ENCODE results near the gene LIN54. TPM values are rescaled to one million over a fixed set of nuclear protein-coding genes. Genes with fewer than 3 reads are reported as not detected.

LIN54 gene
- total and polyA plus RNA-seq, 4 experiments from 2014 or later: 7.6 to 21.7 (median 15.5) TPM

DNA sequence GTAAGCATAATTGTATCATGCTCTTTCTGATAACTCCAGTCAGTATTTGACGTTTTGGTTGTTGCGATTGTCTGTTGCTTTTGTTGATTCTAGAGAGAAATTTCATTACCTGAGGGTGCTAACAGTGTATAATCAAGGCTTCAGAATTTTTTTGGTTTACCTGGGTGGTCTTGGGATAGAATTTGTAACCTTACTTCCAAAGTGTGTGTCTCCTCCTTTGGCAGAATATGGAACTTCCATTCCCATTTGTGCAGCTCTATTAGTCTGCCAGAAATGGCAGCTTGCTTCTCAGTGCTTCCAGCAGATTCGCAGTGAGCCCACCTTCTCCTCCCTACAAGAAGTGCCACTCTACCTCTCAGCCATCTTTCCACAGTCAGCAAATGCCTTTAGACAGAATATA, 29.6 kb upstream of the LIN54 start:
- no peak overlapping the region for H3K4me3 ChIP-seq (ENCODE audit: low read length in 2 of 2)
- Mint-ChIP-seq H3K4me3 (peak overlapping the region in 1 of 8 donors; percentile 14), H3K9me3 (no peaks in the 10 kb centered on the region), H3K36me3 (peaks cover 6 to 7% of the 10 kb centered on the region in 2 donors), H3K4me1 (peaks cover 26 to 46% (median 35%) of the 10 kb centered on the region in 4 donors), H3K27me3 (no peaks in the 10 kb centered on the region), H3K27ac (peak overlapping the region in 2 of 7 donors; percentile 16 to 37)
- POLR2A ChIA-PET (ENCODE audit: partially characterized antibody): interaction anchor here (1.3 kb wide), 1 partner anchor 149 kb away, joined by 4 read pairs; the partner anchor contains the start of gene SEC31A
- CTCF ChIA-PET (ENCODE audit: partially characterized antibody): interaction anchor here (1.1 kb wide), 1 partner anchor 75 kb away, joined by 3 read pairs; no protein-coding TSS in a partner anchor
- H3K9me3 ChIP-seq (ENCODE audit: control insufficient read depth in 1 of 2, low read length in 2 of 2): no peaks in the 10 kb centered on the region
- H3K27me3 ChIP-seq (ENCODE audit: insufficient read depth, low read length): no peaks in the 10 kb centered on the region
- no peak overlapping the region for H3K27ac ChIP-seq (ENCODE audit: low read depth, low read length)
- no peaks in the 10 kb centered on the region for H3K36me3 ChIP-seq (ENCODE audit: insufficient read depth, low read length)
- H3K4me1 ChIP-seq (ENCODE audit: insufficient read depth, low read length): peaks cover 38% of the 10 kb centered on the region
- no peak for DNase-seq
- intact Hi-C loops (cut with micrococcal nuclease): no loop called here

- peak overlapping the region in 3 of 7 donors; percentile 27 to 45 (median 40) for H3K27ac Mint-ChIP-seq
- Histone ChIP-seq H3K4me3 (ENCODE audit: low read length in 2 of 2) (no peak overlapping the region), H3K36me3 (ENCODE audit: insufficient read depth, low read length) (no peaks in the 10 kb centered on the region), H3K27ac (ENCODE audit: low read depth, low read length) (no peak overlapping the region), H3K4me1 (ENCODE audit: insufficient read depth, low read length) (peaks cover 33% of the 10 kb centered on the region), H3K27me3 (ENCODE audit: insufficient read depth, low read length) (no peaks in the 10 kb centered on the region), H3K9me3 (ENCODE audit: control insufficient read depth in 1 of 2, low read length in 2 of 2) (no peaks in the 10 kb centered on the region)
- DNase-seq: no peak
- intact Hi-C loops (cut with micrococcal nuclease): no loop called here
- H3K4me3 Mint-ChIP-seq: peak overlapping the region in 7 of 8 donors; percentile 9 to 100 (median 51)
- peaks cover 24 to 51% (median 34%) of the 10 kb centered on the region in 4 donors for H3K4me1 Mint-ChIP-seq
- H3K27me3 Mint-ChIP-seq: no peaks in the 10 kb centered on the region
- peaks cover 0 to 2% (median 0%) of the 10 kb centered on the region in 8 donors for H3K9me3 Mint-ChIP-seq
- peaks cover 6 to 15% of the 10 kb centered on the region in 2 donors for H3K36me3 Mint-ChIP-seq
- POLR2A ChIA-PET (ENCODE audit: partially characterized antibody): interaction anchor here (1.0 to 3.8 kb wide), 4 partner anchors 21 to 663 kb away, joined by 3 to 120 read pairs (median 6); partner anchors contain the start of genes COQ2, HNRNPD and LIN54
- CTCF ChIA-PET (ENCODE audit: partially characterized antibody): interaction anchor here (0.9 to 2.0 kb wide), 7 partner anchors 18 to 246 kb away, joined by 3 to 8 read pairs (median 4); no protein-coding TSS in a partner anchor
Observed at GRCh38 chr4:83036991-83037665, 26.5 kb upstream of the LIN54 start.

GRCh38 chr4:83034630-83035494, 24.2 kb upstream of the LIN54 start, which contains the start of gene COPS4:
TSS of gene COPS4 (plus strand) at chr4:83035183. CDS start at chr4:83035225, 42 bp downstream.
- H3K4me3 Mint-ChIP-seq: peak within 1 kb of the TSS; percentile 98 to 100 (median 100)
- Histone ChIP-seq H3K27ac (ENCODE audit: low read depth, low read length) (peak within 1 kb of the TSS; percentile 85), H3K36me3 (ENCODE audit: insufficient read depth, low read length) (no peaks in the 10 kb centered on the region), H3K9me3 (ENCODE audit: control insufficient read depth in 1 of 2, low read length in 2 of 2) (no peaks in the 10 kb centered on the region), H3K27me3 (ENCODE audit: insufficient read depth, low read length) (no peaks in the 10 kb centered on the region), H3K4me3 (ENCODE audit: low read length in 2 of 2) (peak within 1 kb of the TSS; percentile 76 to 84), H3K4me1 (ENCODE audit: insufficient read depth, low read length) (peaks cover 25% of the 10 kb centered on the region)
- peaks cover under 1 to 12% of the 10 kb centered on the region in 2 donors for H3K36me3 Mint-ChIP-seq
- H3K27ac Mint-ChIP-seq: peak within 1 kb of the TSS; percentile 94 to 100 (median 99)
- ChIA-PET POLR2A (ENCODE audit: partially characterized antibody) (interaction anchor here (0.6 to 3.8 kb wide), 33 partner anchors 18 to 750 kb away, joined by 3 to 120 read pairs (median 4); partner anchors contain the start of genes ABRAXAS1, COQ2, HELQ and HNRNPD), CTCF (ENCODE audit: partially characterized antibody) (interaction anchor here (0.7 to 1.4 kb wide), 24 partner anchors 10 to 421 kb away, joined by 3 to 24 read pairs (median 4); partner anchors contain the start of genes COQ2, HELQ, HPSE and LIN54)
- intact Hi-C loops (cut with micrococcal nuclease): loop anchor here (1.0 to 2.0 kb wide), 6 partner anchors 22 to 661 kb away; partner anchors contain the start of genes COQ2, HELQ, SEC31A and THAP9
- peaks cover 0 to 2% (median 0%) of the 10 kb centered on the region in 8 donors for H3K9me3 Mint-ChIP-seq
- peak; percentile 93 to 99 (median 98) for DNase-seq
- no peaks in the 10 kb centered on the region for H3K27me3 Mint-ChIP-seq
- peaks cover 15 to 41% (median 25%) of the 10 kb centered on the region in 4 donors for H3K4me1 Mint-ChIP-seq

GRCh38 chr4:83029688-83030087, 19.1 kb upstream of the LIN54 start:
- peaks cover 0 to 6% (median 3%) of the 10 kb centered on the region in 8 donors for H3K9me3 Mint-ChIP-seq
- H3K4me3 ChIP-seq (ENCODE audit: low read length in 2 of 2): no peak overlapping the region
- no peak overlapping the region for H3K4me3 Mint-ChIP-seq
- no peaks in the 10 kb centered on the region for H3K9me3 ChIP-seq (ENCODE audit: control insufficient read depth in 1 of 2, low read length in 2 of 2)
- CTCF ChIA-PET (ENCODE audit: partially characterized antibody): no interaction called here
- intact Hi-C loops (cut with micrococcal nuclease): no loop called here
- H3K27me3 Mint-ChIP-seq: peaks cover 2 to 8% of the 10 kb centered on the region in 2 donors
- H3K4me1 Mint-ChIP-seq: peaks cover 0 to 4% (median 1%) of the 10 kb centered on the region in 4 donors
- H3K27ac ChIP-seq (ENCODE audit: low read depth, low read length): no peak overlapping the region
- H3K27me3 ChIP-seq (ENCODE audit: insufficient read depth, low read length): no peaks in the 10 kb centered on the region
- no peak overlapping the region for H3K27ac Mint-ChIP-seq
- no peak for DNase-seq
- no peaks in the 10 kb centered on the region for H3K4me1 ChIP-seq (ENCODE audit: insufficient read depth, low read length)
- H3K36me3 Mint-ChIP-seq: peaks cover 3 to 5% of the 10 kb centered on the region in 2 donors
- POLR2A ChIA-PET (ENCODE audit: partially characterized antibody): no interaction called here
- H3K36me3 ChIP-seq (ENCODE audit: insufficient read depth, low read length): no peaks in the 10 kb centered on the region

- no peaks in the 10 kb centered on the region for H3K9me3 ChIP-seq (ENCODE audit: control insufficient read depth in 1 of 2, low read length in 2 of 2)
- DNase-seq: no peak
- ChIA-PET CTCF (ENCODE audit: partially characterized antibody) (no interaction called here), POLR2A (ENCODE audit: partially characterized antibody) (no interaction called here)
- no peaks in the 10 kb centered on the region for H3K4me1 ChIP-seq (ENCODE audit: insufficient read depth, low read length)
- no peak overlapping the region for H3K27ac ChIP-seq (ENCODE audit: low read depth, low read length)
- no peaks in the 10 kb centered on the region for H3K4me1 Mint-ChIP-seq
- H3K36me3 ChIP-seq (ENCODE audit: insufficient read depth, low read length): no peaks in the 10 kb centered on the region
- intact Hi-C loops (cut with micrococcal nuclease): no loop called here
- peaks cover 0 to 5% of the 10 kb centered on the region in 2 donors for H3K36me3 Mint-ChIP-seq
- no peak overlapping the region for H3K27ac Mint-ChIP-seq
- H3K4me3 ChIP-seq (ENCODE audit: low read length in 2 of 2): no peak overlapping the region
- H3K27me3 ChIP-seq (ENCODE audit: insufficient read depth, low read length): no peaks in the 10 kb centered on the region
- H3K27me3 Mint-ChIP-seq: peaks cover 2 to 11% of the 10 kb centered on the region in 2 donors
- H3K4me3 Mint-ChIP-seq: no peak overlapping the region
- peaks cover 0 to 8% (median 5%) of the 10 kb centered on the region in 8 donors for H3K9me3 Mint-ChIP-seq
Observed at GRCh38 chr4:83028976-83029375, 18.4 kb upstream of the LIN54 start.

DNA sequence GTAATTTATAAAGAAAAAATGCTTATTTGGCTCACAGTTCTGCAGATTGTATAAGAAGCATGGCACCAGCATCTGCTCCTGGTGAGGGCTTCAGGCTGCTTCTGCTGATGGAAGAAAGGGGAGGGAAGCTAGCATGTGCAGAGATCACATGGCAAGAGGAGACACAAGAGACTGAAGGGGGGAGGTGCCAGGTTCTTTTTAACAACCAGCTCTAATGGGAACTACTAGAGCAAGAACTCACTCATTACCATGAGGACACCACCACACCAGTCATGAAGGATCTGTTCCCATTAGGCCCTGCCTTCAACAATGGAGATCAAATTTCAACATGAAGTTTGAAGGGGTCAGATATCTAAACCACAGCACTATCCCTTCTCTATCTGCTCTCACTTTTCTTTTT, 14.9 kb upstream of the LIN54 start:
- H3K36me3 ChIP-seq (ENCODE audit: insufficient read depth, low read length): no peaks in the 10 kb centered on the region
- Mint-ChIP-seq H3K27me3 (peaks cover 2 to 11% of the 10 kb centered on the region in 2 donors), H3K4me1 (no peaks in the 10 kb centered on the region), H3K9me3 (peaks cover 0 to 8% (median 5%) of the 10 kb centered on the region in 8 donors), H3K36me3 (peaks cover 0 to 5% of the 10 kb centered on the region in 2 donors), H3K4me3 (no peak overlapping the region), H3K27ac (no peak overlapping the region)
- H3K4me1 ChIP-seq (ENCODE audit: insufficient read depth, low read length): no peaks in the 10 kb centered on the region
- intact Hi-C loops (cut with micrococcal nuclease): no loop called here
- H3K27ac ChIP-seq (ENCODE audit: low read depth, low read length): no peak overlapping the region
- CTCF ChIA-PET (ENCODE audit: partially characterized antibody): no interaction called here
- no peak for DNase-seq
- no peak overlapping the region for H3K4me3 ChIP-seq (ENCODE audit: low read length in 2 of 2)
- H3K27me3 ChIP-seq (ENCODE audit: insufficient read depth, low read length): no peaks in the 10 kb centered on the region
- no peaks in the 10 kb centered on the region for H3K9me3 ChIP-seq (ENCODE audit: control insufficient read depth in 1 of 2, low read length in 2 of 2)
- POLR2A ChIA-PET (ENCODE audit: partially characterized antibody): no interaction called here

Measured in CD4-positive, alpha-beta memory T cell (primary cell).